ENCODE data around the gene USP14.

GRCh38 chr18:211582-211981, 53.2 kb downstream of the USP14 start:
- TF ChIP-seq, protein P1, sequence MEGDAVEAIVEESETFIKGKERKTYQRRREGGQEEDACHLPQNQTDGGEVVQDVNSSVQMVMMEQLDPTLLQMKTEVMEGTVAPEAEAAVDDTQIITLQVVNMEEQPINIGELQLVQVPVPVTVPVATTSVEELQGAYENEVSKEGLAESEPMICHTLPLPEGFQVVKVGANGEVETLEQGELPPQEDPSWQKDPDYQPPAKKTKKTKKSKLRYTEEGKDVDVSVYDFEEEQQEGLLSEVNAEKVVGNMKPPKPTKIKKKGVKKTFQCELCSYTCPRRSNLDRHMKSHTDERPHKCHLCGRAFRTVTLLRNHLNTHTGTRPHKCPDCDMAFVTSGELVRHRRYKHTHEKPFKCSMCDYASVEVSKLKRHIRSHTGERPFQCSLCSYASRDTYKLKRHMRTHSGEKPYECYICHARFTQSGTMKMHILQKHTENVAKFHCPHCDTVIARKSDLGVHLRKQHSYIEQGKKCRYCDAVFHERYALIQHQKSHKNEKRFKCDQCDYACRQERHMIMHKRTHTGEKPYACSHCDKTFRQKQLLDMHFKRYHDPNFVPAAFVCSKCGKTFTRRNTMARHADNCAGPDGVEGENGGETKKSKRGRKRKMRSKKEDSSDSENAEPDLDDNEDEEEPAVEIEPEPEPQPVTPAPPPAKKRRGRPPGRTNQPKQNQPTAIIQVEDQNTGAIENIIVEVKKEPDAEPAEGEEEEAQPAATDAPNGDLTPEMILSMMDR (tag by site-specific recombination; IDR thresholded peaks at IDR 0.05) = no peak
- TF ChIP-seq ZNF792 (tag by site-specific recombination; IDR thresholded peaks at IDR 0.05) (no peak), ZNF138 (tag by site-specific recombination; IDR thresholded peaks at IDR 0.05; ENCODE audit: borderline replicate concordance) (no peak), ZNF707 (tag by site-specific recombination; IDR thresholded peaks at IDR 0.05) (no peak), ZNF169 (tag by site-specific recombination; IDR thresholded peaks at IDR 0.05) (no peak), ZNF292 (tag by site-specific recombination; IDR thresholded peaks at IDR 0.05; ENCODE audit: borderline replicate concordance, low read depth) (no peak), ELK4 (IDR thresholded peaks at IDR 0.05; ENCODE audit: borderline replicate concordance, low read depth, low read length) (no peak), ZNF302 (tag by site-specific recombination; IDR thresholded peaks at IDR 0.05; ENCODE audit: low read depth) (no peak), PRDM1 (tag by site-specific recombination; IDR thresholded peaks at IDR 0.05) (no peak), TCF7L2 (IDR thresholded peaks at IDR 0.05; ENCODE audit: borderline replicate concordance, low read depth, low read length) (no peak), ZNF148 (tag by site-specific recombination; IDR thresholded peaks at IDR 0.05; ENCODE audit: borderline replicate concordance) (no peak), ZNF692 (tag by site-specific recombination; IDR thresholded peaks at IDR 0.05) (no peak), PRDM4 (tag by site-specific recombination; IDR thresholded peaks at IDR 0.05) (no peak)

Measured in HEK293 (cell line).